Measurements from ENCODE around the gene CNNM1. TPM values are rescaled to one million over a fixed set of nuclear protein-coding genes. Genes with fewer than 3 reads are reported as not detected.

CNNM1 gene
- total and polyA plus RNA-seq, 9 of the 15 experiments (the other 6 are each of a cell fraction or from before 2014, with no cell fraction given), result not detected

DNA sequence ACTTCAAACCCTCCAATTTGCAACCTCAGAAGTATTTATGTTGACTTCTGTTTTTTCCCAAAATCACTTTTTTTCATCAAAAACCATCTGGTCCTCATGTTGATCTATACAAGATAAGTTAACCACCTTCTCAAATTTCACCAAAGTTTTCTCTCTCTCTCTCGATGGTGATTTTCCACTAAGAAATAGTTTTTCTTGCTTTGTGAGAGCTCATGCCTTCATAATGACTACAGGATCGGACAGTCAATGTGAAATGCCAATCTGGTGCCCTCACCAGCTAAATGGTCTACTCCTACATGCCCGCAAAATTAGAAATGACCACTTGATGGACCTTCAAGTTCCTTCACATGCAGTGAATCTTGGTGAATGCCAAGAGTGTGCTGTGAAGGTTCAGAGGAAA, 40.4 kb downstream of the CNNM1 start:
- in situ Hi-C loops (cut with MboI) (no loop called here), intact Hi-C loops (cut with micrococcal nuclease) (no loop called here)
- no peaks in the 10 kb centered on the region for H3K79me2 ChIP-seq (ENCODE audit: control insufficient read depth, insufficient read depth, low read length)
- H2AFZ ChIP-seq (ENCODE audit: low read depth, low read length), result no peak overlapping the region
- H3K9me3 ChIP-seq (replicated peaks; ENCODE audit: control insufficient read depth, insufficient read depth, low read depth, low read length), result no peaks in the 10 kb centered on the region
- no peak overlapping the region for H3K27ac ChIP-seq (ENCODE audit: extremely low read depth, low read depth, low read length)
- H3K27me3 ChIP-seq (ENCODE audit: control insufficient read depth in 2 of 2, insufficient read depth in 2 of 2, low read length in 2 of 2), result peaks cover 0 to 7% of the 10 kb centered on the region in 2 experiments; a peak in 1 of 5 replicates
- CTCF ChIA-PET (ENCODE audit: low intra/inter-chr PET ratio), result no interaction called here
- H3K9ac ChIP-seq (ENCODE audit: insufficient read depth in 1 of 2, low read depth in 2 of 2, low read length in 2 of 2), result no peak overlapping the region
- ATAC-seq (no peak), FAIRE-seq (no peak), DNase-seq (ENCODE audit: extremely low read depth in 1 of 4, low spot score in 3 of 4) (no peak)
- H3K4me2 ChIP-seq (ENCODE audit: insufficient read depth, low read length), result no peak overlapping the region
- POLR2A ChIA-PET, result no interaction called here
- no peak overlapping the region for H3K4me3 ChIP-seq
- TF ChIP-seq ZKSCAN8 (CRISPR knock-in tag; IDR thresholded peaks at IDR 0.05) (no peak), POLR2A (conservative IDR thresholded peaks at IDR 0.05) (no peak), CREBBP (IDR thresholded peaks at IDR 0.05; ENCODE audit: low read depth, low read length) (no peak)
- TF ChIP-seq, protein P1, sequence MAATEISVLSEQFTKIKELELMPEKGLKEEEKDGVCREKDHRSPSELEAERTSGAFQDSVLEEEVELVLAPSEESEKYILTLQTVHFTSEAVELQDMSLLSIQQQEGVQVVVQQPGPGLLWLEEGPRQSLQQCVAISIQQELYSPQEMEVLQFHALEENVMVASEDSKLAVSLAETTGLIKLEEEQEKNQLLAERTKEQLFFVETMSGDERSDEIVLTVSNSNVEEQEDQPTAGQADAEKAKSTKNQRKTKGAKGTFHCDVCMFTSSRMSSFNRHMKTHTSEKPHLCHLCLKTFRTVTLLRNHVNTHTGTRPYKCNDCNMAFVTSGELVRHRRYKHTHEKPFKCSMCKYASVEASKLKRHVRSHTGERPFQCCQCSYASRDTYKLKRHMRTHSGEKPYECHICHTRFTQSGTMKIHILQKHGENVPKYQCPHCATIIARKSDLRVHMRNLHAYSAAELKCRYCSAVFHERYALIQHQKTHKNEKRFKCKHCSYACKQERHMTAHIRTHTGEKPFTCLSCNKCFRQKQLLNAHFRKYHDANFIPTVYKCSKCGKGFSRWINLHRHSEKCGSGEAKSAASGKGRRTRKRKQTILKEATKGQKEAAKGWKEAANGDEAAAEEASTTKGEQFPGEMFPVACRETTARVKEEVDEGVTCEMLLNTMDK (IDR thresholded peaks at IDR 0.05; ENCODE audit: borderline replicate concordance, insufficient read depth, low read depth, low read length, poor library complexity, severe bottlenecking), result no peak
- BruUV-seq (replicated peaks), result no TSS peak
- H3K9me1 ChIP-seq (ENCODE audit: control insufficient read depth, insufficient read depth, low read length), result no peaks in the 10 kb centered on the region
- H3K36me3 ChIP-seq (ENCODE audit: control insufficient read depth, insufficient read depth, low read length), result no peaks in the 10 kb centered on the region
- no peaks in the 10 kb centered on the region for H3K4me1 ChIP-seq (replicated peaks in 1 of 2; ENCODE audit: control insufficient read depth in 2 of 2, insufficient read depth in 2 of 2, low read length in 2 of 2)
- WGBS (ENCODE audit: insufficient coverage, low coverage, missing lambda C conversion rate), result 3% methylated on average over 3 of the region's 3 CpGs
- H4K20me1 ChIP-seq (replicated peaks; ENCODE audit: control insufficient read depth, insufficient read depth, low read length), result no peaks in the 10 kb centered on the region

DNA sequence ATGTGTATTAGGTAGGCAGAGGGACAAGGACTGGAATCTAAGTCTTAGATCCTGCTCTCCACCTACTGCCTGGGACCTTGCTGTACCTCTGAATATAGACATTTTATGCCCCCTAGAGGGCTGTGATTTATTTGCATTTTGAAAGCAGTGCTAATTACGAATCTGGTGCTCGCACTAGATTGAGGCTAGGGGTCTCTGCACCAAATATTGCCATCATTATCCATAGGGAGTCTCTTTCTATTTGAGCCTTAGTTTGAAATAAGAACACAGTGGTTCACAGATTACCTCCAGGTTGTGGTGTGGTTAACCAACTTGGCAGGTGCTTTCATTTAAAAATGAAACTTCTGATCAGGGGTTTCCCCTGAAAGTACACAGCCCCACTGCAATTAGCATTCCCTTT, 41.8 kb downstream of the CNNM1 start:
- no peaks in the 10 kb centered on the region for H3K27me3 ChIP-seq (ENCODE audit: control insufficient read depth in 2 of 2, insufficient read depth in 2 of 2, low read length in 2 of 2)
- no peak overlapping the region for H3K9ac ChIP-seq (ENCODE audit: insufficient read depth in 1 of 2, low read depth in 2 of 2, low read length in 2 of 2)
- TF ChIP-seq, protein P2, sequence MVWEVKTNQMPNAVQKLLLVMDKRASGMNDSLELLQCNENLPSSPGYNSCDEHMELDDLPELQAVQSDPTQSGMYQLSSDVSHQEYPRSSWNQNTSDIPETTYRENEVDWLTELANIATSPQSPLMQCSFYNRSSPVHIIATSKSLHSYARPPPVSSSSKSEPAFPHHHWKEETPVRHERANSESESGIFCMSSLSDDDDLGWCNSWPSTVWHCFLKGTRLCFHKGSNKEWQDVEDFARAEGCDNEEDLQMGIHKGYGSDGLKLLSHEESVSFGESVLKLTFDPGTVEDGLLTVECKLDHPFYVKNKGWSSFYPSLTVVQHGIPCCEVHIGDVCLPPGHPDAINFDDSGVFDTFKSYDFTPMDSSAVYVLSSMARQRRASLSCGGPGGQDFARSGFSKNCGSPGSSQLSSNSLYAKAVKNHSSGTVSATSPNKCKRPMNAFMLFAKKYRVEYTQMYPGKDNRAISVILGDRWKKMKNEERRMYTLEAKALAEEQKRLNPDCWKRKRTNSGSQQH (CRISPR knock-in tag; IDR thresholded peaks at IDR 0.05), result no peak
- TF ChIP-seq LCOR (CRISPR knock-in tag; IDR thresholded peaks at IDR 0.05), result no peak
- no peak for TF ChIP-seq NCOR1 (IDR thresholded peaks at IDR 0.05)
- TF ChIP-seq, protein P3, sequence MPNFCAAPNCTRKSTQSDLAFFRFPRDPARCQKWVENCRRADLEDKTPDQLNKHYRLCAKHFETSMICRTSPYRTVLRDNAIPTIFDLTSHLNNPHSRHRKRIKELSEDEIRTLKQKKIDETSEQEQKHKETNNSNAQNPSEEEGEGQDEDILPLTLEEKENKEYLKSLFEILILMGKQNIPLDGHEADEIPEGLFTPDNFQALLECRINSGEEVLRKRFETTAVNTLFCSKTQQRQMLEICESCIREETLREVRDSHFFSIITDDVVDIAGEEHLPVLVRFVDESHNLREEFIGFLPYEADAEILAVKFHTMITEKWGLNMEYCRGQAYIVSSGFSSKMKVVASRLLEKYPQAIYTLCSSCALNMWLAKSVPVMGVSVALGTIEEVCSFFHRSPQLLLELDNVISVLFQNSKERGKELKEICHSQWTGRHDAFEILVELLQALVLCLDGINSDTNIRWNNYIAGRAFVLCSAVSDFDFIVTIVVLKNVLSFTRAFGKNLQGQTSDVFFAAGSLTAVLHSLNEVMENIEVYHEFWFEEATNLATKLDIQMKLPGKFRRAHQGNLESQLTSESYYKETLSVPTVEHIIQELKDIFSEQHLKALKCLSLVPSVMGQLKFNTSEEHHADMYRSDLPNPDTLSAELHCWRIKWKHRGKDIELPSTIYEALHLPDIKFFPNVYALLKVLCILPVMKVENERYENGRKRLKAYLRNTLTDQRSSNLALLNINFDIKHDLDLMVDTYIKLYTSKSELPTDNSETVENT (CRISPR knock-in tag; IDR thresholded peaks at IDR 0.05), result no peak
- TF ChIP-seq RAD21 (CRISPR knock-in tag; conservative IDR thresholded peaks at IDR 0.05 in 1 of 2, IDR thresholded peaks at IDR 0.05 in 1 of 2), result peak; percentile 11 to 30; a peak in 2 of 4 replicates
- no peak for TF ChIP-seq HDAC2 (IDR thresholded peaks at IDR 0.05)
- no peak for TF ChIP-seq GTF2E2 (tag; IDR thresholded peaks at IDR 0.05)

More for the DNA sequence above, 41.8 kb downstream of the CNNM1 start:
- CTCF ChIA-PET (ENCODE audit: low intra/inter-chr PET ratio), result no interaction called here
- FAIRE-seq (peak; percentile 32), DNase-seq (ENCODE audit: extremely low read depth in 1 of 4, low spot score in 3 of 4) (peak; percentile 17 to 29 (median 24)), ATAC-seq (peak; percentile 58; the same call in 2 of the 3 replicates)
- in situ Hi-C loops (cut with MboI), result no loop called here
- Histone ChIP-seq H3K4me2 (ENCODE audit: insufficient read depth, low read length) (no peak overlapping the region), H3K79me2 (ENCODE audit: control insufficient read depth, insufficient read depth, low read length) (no peaks in the 10 kb centered on the region), H3K27ac (ENCODE audit: extremely low read depth, low read depth, low read length) (no peak overlapping the region), H3K4me1 (replicated peaks in 1 of 2; ENCODE audit: control insufficient read depth in 2 of 2, insufficient read depth in 2 of 2, low read length in 2 of 2) (no peaks in the 10 kb centered on the region), H3K36me3 (ENCODE audit: control insufficient read depth, insufficient read depth, low read length) (no peaks in the 10 kb centered on the region), H3K9me1 (ENCODE audit: control insufficient read depth, insufficient read depth, low read length) (no peaks in the 10 kb centered on the region), H4K20me1 (replicated peaks; ENCODE audit: control insufficient read depth, insufficient read depth, low read length) (no peaks in the 10 kb centered on the region), H3K9me3 (replicated peaks; ENCODE audit: control insufficient read depth, insufficient read depth, low read depth, low read length) (no peaks in the 10 kb centered on the region), H3K4me3 (no peak overlapping the region), H2AFZ (ENCODE audit: low read depth, low read length) (no peak overlapping the region)
- intact Hi-C loops (cut with micrococcal nuclease), result no loop called here
- 0% methylated on average over 2 of the region's 2 CpGs for WGBS (ENCODE audit: insufficient coverage, low coverage, missing lambda C conversion rate)
- POLR2A ChIA-PET, result interaction anchor here (0.9 kb wide), 1 partner anchor 15 kb away, joined by 3 read pairs; no protein-coding TSS in a partner anchor
- BruUV-seq (replicated peaks), result no TSS peak
